Left colon (tissue), 2 donors: ENCODE data around the gene KIF5B. TPM values are rescaled to one million over a fixed set of nuclear protein-coding genes. Genes with fewer than 3 reads are reported as not detected.
A peak's percentile ranks its signal among the peaks of the same experiment; 100 is the strongest.
"Not testable (repeated sequence)": the region's sequence is repeated elsewhere in the genome, so short reads cannot be mapped to it uniquely, and the experiment has no call there.

Source experiments
- ATAC-seq: fragments of 200-7000 bp; cut with Tn5 transposase; one replicate; pipeline ENCODE4 v1.9.1; 2020; ENCODE audit warnings: mild to moderate bottlenecking, moderate library complexity
- DNase-seq, 2 donors: peaks; one replicate each; pipeline ENCODE4 v3.0.0-alpha.2; 2020
- intact Hi-C, 2 donors: fragments of 100-400 bp; cut with DNase I in 1 of 2; cut with micrococcal nuclease in 1 of 2; formaldehyde crosslinking; loops; one replicate each; pipeline versions ENCODE4 v1.11.2 to v1.14.0; 2022; cut with DNase I, micrococcal nuclease
- total RNA-seq, 2 donors: library from RNA; stranded (reverse); fragmentation: NEBNext Ultra II Directional; extraction: Animal tissue kit (Norgen Biotek cat#: 25700); gene quantifications; one replicate each; pipeline ENCODE4 v1.2.1, GENCODE V29; 2021
- donor health status: DM: no; HTN: no; CAD: no.
- donor health status: DM: yes; HTN: yes; CAD: no.

Gene KIF5B
- total RNA-seq, 2 donors from 2014 or later = 122 to 123 TPM

DNA sequence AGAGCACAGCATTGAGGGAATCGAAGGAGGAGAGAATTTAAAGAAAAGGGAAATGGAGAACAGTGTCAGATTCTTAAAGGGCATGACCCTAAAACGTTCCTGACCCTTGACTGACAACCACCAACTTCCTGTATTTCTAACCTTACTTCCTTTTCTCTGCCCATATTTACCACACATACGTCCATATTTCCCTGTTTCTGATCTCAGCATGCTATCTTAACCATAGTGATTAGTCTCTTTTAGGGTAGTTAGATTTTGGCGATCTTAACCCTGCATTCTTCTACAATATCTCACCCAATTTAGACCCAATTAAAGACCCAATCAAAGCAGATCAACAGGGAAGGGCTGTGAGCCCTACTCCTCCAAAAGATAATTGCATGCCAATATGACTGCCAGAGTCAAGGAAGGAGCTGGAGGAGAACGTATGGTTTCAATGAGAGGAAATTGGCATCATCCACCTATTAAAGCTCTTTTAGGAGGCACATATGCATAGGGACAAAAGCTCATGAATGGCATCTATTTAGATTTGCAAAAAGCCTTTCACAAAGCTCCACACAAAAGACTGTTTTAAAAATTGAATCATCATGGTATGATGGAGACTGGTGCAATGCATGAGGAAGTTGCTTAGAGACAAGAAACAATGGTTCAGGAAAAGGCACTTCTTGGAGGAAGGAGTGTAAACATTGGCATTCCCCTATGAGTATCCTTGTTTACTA is 78.6 kb downstream of the KIF5B start:
- no peak for DNase-seq
- ATAC-seq = no peak
- intact Hi-C loops = no loop called here

DNA sequence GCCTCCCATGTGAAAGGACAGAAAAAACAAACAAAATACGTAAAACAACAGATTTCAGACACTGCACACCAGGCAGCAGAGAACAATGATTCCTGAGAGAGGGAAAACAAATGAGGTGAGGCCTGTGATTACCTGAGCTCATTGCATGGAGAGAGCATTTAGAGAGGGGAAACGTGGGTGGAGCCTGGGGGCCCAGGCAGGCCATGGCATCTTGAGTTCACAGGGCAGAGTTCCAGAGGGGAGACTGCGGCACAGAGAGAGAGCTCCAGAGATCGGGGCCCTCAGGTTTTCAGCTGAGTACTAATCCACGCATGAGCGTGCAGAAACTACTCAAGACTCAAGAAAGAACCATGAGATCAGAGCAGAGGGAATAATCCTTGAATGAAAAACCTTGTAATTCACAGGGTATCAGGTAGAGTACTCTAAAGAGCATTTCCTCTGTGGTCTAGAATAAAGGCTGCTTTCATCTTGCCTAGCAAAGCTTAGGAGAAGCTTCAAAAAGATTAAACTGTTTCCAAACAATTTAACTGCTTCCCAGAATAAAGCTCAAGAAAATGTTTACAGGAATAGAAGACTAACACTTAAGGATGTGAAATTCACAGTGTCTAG is 81.0 kb downstream of the KIF5B start:
- intact Hi-C loops = no loop called here

DNA sequence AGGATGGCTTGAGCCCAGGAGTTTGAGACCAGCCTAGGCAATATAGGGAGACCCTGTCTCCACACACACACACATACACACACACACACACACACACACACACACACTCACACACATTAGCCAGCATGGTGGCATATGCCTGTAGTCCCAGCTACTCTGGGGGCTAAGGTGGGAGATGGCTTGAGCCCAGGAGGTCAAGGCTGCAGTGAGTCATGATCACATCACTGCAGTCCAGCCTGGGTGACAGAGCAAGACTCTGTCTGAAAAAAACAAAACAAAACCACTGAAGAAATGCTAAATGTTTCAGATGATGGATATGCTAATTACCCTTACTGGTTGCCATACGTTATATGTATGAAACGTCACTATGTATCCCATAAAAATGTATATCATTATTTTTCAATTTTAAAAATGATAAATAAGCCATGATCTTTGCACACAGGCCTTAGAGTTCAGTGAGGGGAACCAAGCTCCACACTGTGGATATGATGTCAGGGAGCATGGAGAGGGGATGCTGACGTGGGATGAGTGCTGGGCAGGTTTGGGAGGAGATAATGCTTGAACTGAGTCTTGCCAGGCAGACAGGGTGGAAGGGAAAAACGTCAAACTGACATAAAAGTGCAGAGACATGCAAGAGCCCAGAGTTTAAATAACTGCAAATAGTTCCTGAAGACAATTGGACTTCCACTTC is 81.6 kb downstream of the KIF5B start:
- DNase-seq = no peak
- no peak for ATAC-seq
- intact Hi-C loops = no loop called here

More for the DNA sequence above, 81.0 kb downstream of the KIF5B start:
- no peak for ATAC-seq
- no peak for DNase-seq

GRCh38 chr10:31972519-31973041 is 83.6 kb downstream of the KIF5B start:
- intact Hi-C loops = no loop called here
- ATAC-seq (no peak), DNase-seq (no peak)

DNA sequence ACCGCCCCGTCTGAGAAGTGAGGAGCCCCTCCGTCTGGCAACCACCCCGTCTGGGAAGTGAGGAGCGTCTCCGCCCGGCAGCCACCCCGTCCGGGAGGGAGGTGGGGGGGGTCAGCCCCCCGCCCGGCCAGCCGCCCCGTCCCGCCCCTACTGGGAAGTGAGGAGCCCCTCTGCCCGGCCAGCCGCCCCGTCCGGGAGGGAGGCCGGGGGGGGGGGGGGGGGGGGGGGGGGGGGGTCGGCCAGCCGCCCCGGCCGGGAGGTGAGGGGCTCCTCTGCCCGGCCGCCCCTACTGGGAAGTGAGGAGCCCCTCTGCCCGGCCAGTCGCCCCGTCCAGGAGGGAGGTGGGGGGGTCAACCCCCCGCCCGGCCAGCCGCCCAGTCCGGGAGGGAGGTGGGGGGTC is 86.4 kb downstream of the KIF5B start:
- DNase-seq, intact Hi-C loops, ATAC-seq: not testable (repeated sequence)

- ATAC-seq (no peak), DNase-seq (no peak)
- intact Hi-C loops = no loop called here
These were observed 92.6 kb downstream of the KIF5B start for GRCh38 chr10:31963589-31963980.

DNA sequence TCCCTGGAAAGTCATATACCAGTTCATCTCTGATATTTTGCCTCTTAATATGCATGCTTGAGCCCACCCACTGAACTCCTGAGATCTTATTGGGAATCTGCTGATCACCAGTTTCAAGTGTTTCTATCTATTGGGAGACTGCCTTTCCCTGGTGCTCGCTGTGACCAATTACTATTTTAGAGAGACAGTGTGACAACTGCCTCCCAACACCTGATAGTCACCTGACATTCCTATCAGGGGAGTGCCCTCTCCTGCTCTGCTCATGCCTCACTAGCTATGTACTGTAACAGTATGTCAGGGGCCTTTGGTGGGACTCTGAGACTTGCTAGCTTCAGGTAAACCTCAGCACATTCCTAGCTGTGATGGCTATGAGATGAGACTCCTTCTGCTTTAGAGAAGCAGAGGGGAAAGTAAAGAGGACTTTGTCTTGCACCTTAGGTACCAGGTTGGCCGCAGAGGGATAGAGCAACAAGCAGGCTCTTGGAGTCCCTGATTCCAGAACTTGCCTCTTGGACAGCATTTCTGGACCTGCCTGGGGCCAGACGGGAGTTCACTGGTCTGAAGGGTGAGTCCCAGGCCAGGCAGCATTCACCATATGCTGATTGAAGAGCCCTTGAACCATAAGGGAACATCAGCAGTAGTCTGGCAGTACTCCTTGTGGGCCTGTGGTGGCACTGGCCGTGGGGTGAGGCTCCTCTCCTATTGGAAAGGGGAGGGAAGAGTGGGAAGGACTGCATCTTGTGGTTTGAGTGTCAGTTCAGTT is 93.2 kb downstream of the KIF5B start:
- intact Hi-C loops = no loop called here
- DNase-seq (no peak), ATAC-seq (peak; percentile 39)

DNA sequence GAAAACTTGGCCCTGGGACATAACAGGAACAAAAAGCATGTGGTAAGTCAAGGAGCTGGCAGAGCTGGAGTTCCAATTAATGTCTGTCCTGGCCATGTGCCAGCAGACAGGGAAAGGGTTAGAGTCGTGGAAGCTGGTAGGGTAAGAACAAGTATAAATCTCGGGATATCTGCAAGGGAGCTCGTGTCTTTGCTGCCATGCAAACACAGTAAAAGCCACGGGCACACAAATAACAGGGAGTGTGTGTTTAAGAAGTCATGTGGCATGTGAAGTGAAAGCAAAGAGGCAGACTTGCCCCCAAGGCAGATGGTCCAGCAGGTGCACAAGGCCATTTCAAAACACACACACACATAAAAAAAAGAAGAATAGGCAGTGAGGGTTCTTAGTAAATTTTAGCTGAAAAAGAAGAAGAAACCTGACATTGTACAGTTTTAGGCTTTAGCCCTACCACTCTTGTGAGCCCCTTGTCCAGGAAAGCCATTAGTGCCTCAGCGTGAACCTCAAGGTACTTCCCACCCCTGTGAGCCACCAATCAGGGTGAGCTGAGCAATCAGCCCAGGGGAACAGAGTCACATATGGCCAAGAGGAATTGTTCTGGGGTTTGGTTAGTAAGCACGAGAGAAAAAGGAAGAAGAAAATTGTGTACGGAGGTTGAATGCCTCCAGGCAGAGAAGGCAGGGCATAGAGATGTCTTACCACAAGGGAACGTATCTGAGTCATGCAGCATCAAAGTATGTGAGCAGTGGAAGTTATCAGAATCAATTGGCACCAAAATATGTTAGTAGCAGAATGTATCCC is 94.7 kb downstream of the KIF5B start:
- intact Hi-C loops = no loop called here
- ATAC-seq = peak; percentile 74
- DNase-seq = peak; percentile 28 to 39

GRCh38 chr10:31959461-31960173 is 96.6 kb downstream of the KIF5B start:
- no peak for DNase-seq
- intact Hi-C loops = no loop called here
- no peak for ATAC-seq

Other genes starting within 250 kb of the KIF5B start
- gene ARHGAP12, start 127.6 kb downstream of the KIF5B start, total RNA-seq = 10 to 100 TPM; 38.2 to 46.9 TPM